Ascending aorta (tissue), 2 donors: Measurements from ENCODE around the gene IGFBP6. TPM values are rescaled to one million over a fixed set of nuclear protein-coding genes. Genes with fewer than 3 reads are reported as not detected.

ENCODE experiments used
- DNase-seq, 2 donors: peaks; one replicate each; pipeline ENCODE4 v3.0.0-alpha.2; 2019; ENCODE audit warnings: low spot score in 2 of 2
- H3K27ac ChIP-seq, 2 donors: fragments of 200-600 bp; sonication (generic); one replicate each; pipeline ENCODE4 v1.5.1; 2016 to 2017; ENCODE audit warnings: mild to moderate bottlenecking in 1 of 2
- H3K27me3 ChIP-seq: fragments of 200-600 bp; sonication (generic); one replicate; pipeline ENCODE4 v1.5.1; 2017
- H3K36me3 ChIP-seq, 2 donors: fragments of 200-600 bp; sonication (generic); one replicate each; pipeline ENCODE4 v1.5.1; 2016
- H3K4me1 ChIP-seq, 2 donors: fragments of 200-600 bp; sonication (generic); one replicate each; pipeline ENCODE4 v1.5.1; 2016 to 2017; ENCODE audit warnings: mild to moderate bottlenecking in 1 of 2
- H3K4me3 ChIP-seq, 2 donors: fragments of 200-600 bp; sonication (generic); one replicate each; pipeline ENCODE4 v1.5.1; 2016 to 2017; ENCODE audit warnings: mild to moderate bottlenecking in 1 of 2
- H3K9me3 ChIP-seq, 2 donors: fragments of 200-600 bp; sonication (generic); one replicate each; pipeline ENCODE4 v1.5.1; 2016
- CTCF ChIP-seq, 3 experiments: fragments of 200-600 bp in 2 of 3; fragments of 450-650 bp in 1 of 3; sonication (generic) in 2 of 3; IDR thresholded peaks; one replicate each; pipeline ENCODE4 v1.5.1; 2016 to 2019; ENCODE audit warnings: antibody characterized with exemption in 3 of 3, mild to moderate bottlenecking in 1 of 3, moderate library complexity in 1 of 3
- intact Hi-C: fragments of 100-400 bp; cut with DNase I; formaldehyde crosslinking; loops from one replicate; pipeline ENCODE4 v1.15.1; 2023
- total RNA-seq: library from RNA; depleted of rRNA; stranded (reverse); fragments of >200 nt; gene quantifications from one replicate; pipeline ENCODE4 v1.1.0, GENCODE V29; 2016

The IGFBP6 gene
- total RNA-seq, 1 donor from 2014 or later = 1,664 TPM

GRCh38 chr12:53151039-53151438 lies 53.6 kb downstream of the IGFBP6 start:
- TF ChIP-seq CTCF (IDR thresholded peaks at IDR 0.05) = no peak
- Histone ChIP-seq H3K27me3 (no peaks in the 10 kb centered on the region), H3K27ac (no peak overlapping the region), H3K4me1 (peaks cover 0 to 14% of the 10 kb centered on the region in 2 donors), H3K4me3 (no peak overlapping the region), H3K36me3 (no peaks in the 10 kb centered on the region), H3K9me3 (no peaks in the 10 kb centered on the region)
- no peak for DNase-seq
- intact Hi-C loops = no loop called here

Other genes starting within 250 kb of the IGFBP6 start
- gene KRT78, start 248.7 kb upstream of the IGFBP6 start, total RNA-seq = not detected
- gene KRT8, start 192.6 kb upstream of the IGFBP6 start, total RNA-seq = 54.3 TPM
- gene KRT18, start 148.5 kb upstream of the IGFBP6 start, total RNA-seq = 285 TPM
- 181 TPM for gene EIF4B, start 91.2 kb upstream of the IGFBP6 start, total RNA-seq
- 608 TPM for gene TNS2, start 47.6 kb upstream of the IGFBP6 start, total RNA-seq
- gene SPRYD3, start 18.3 kb upstream of the IGFBP6 start, total RNA-seq = 48.6 TPM
- gene SOAT2, start 5.8 kb downstream of the IGFBP6 start, total RNA-seq = not detected
- 5.9 TPM for gene ZNF740, start 83.1 kb downstream of the IGFBP6 start, total RNA-seq
- 30.7 TPM for gene CSAD, start 83.3 kb downstream of the IGFBP6 start, total RNA-seq
- gene ITGB7, start 109.6 kb downstream of the IGFBP6 start, total RNA-seq = 1.6 TPM
- 29.8 TPM for gene RARG, start 134.5 kb downstream of the IGFBP6 start, total RNA-seq
- gene ESPL1, start 170.6 kb downstream of the IGFBP6 start, total RNA-seq = not detected
- 187 TPM for gene PFDN5, start 197.9 kb downstream of the IGFBP6 start, total RNA-seq
- gene MYG1, start 202.0 kb downstream of the IGFBP6 start, total RNA-seq = 27.5 TPM
- 21.2 TPM for gene AAAS, start 223.9 kb downstream of the IGFBP6 start, total RNA-seq
- not detected for gene SP7, start 238.7 kb downstream of the IGFBP6 start, total RNA-seq